CD14-positive monocyte (primary cell): ENCODE measurements around the gene MUC5B. TPM values are rescaled to one million over a fixed set of nuclear protein-coding genes. Genes with fewer than 3 reads are reported as not detected.
A peak's percentile ranks its signal among the peaks of the same experiment; 100 is the strongest.

Source experiments
- DNase-seq, 3 donors: peaks; one replicate each; pipeline ENCODE4 v3.0.0-alpha.2; 2011 to 2022
- H2AFZ ChIP-seq: 2 replicates; pipeline ENCODE4 v1.6.0; 2012; ENCODE audit warnings: mild to moderate bottlenecking, low read depth, low read length, inconsistent platforms; ENCODE audit not compliant: insufficient read depth, poor library complexity, severe bottlenecking
- H3K27ac ChIP-seq, 2 donors: 1 replicate in 1 of 2; 2 replicates in 1 of 2; pipeline ENCODE4 v1.5.1; 2012 to 2013; ENCODE audit warnings: low read length in 2 of 2, control low read depth in 1 of 2, inconsistent platforms in 1 of 2, low read depth in 1 of 2, mild to moderate bottlenecking in 1 of 2
- H3K27me3 ChIP-seq, 2 donors: one replicate each; pipeline versions ENCODE4 v1.6.0 to v1.6.1; 2011 to 2013; ENCODE audit warnings: low read length in 2 of 2; ENCODE audit not compliant: control insufficient read depth in 2 of 2, insufficient read depth in 2 of 2
- H3K36me3 ChIP-seq, 2 donors: replicated peaks in 1 of 2; 1 replicate in 1 of 2; 2 replicates in 1 of 2; pipeline versions ENCODE4 v1.5.1 to v1.6.1; 2012 to 2013; ENCODE audit warnings: low read length in 2 of 2, control low read depth in 1 of 2, inconsistent platforms in 1 of 2, mild to moderate bottlenecking in 1 of 2; ENCODE audit not compliant: insufficient read depth in 2 of 2, control insufficient read depth in 1 of 2
- H3K4me1 ChIP-seq, 2 donors: 1 replicate in 1 of 2; 2 replicates in 1 of 2; pipeline versions ENCODE4 v1.5.1 to v1.6.1; 2012 to 2013; ENCODE audit warnings: low read length in 2 of 2, control low read depth in 1 of 2, inconsistent platforms in 1 of 2, mild to moderate bottlenecking in 1 of 2, moderate library complexity in 1 of 2; ENCODE audit not compliant: insufficient read depth in 2 of 2, control insufficient read depth in 1 of 2
- H3K4me2 ChIP-seq: replicated peaks from 2 replicates; pipeline ENCODE3; 2012; ENCODE audit warnings: low read length, moderate library complexity, mild to moderate bottlenecking; ENCODE audit not compliant: poor library complexity, severe bottlenecking; ENCODE audit errors: extremely low read depth
- H3K4me3 ChIP-seq, 3 experiments: fragments of 200-600 bp in 1 of 3; sonication (generic) in 1 of 3; replicated peaks in 1 of 3; 1 replicate in 2 of 3; 2 replicates in 1 of 3; pipeline ENCODE4 v1.5.1; 2011 to 2013; ENCODE audit warnings: low read length in 3 of 3, mild to moderate bottlenecking in 3 of 3, control low read depth in 2 of 3, low read depth in 2 of 3, inconsistent platforms in 1 of 3, moderate library complexity in 1 of 3
- H3K79me2 ChIP-seq: 2 replicates; pipeline ENCODE4 v1.6.0; 2012; ENCODE audit warnings: mild to moderate bottlenecking, control low read depth, inconsistent platforms, low read length, moderate library complexity; ENCODE audit not compliant: insufficient read depth
- H3K9ac ChIP-seq: 2 replicates; pipeline ENCODE4 v1.6.0; 2017; ENCODE audit warnings: low read length, mild to moderate bottlenecking; ENCODE audit not compliant: insufficient read depth, poor library complexity, severe bottlenecking
- H3K9me3 ChIP-seq, 2 donors: replicated peaks in 1 of 2; 1 replicate in 1 of 2; 2 replicates in 1 of 2; pipeline versions ENCODE4 v1.5.1 to v1.6.1; 2012 to 2013; ENCODE audit warnings: low read length in 2 of 2, control low read depth in 1 of 2; ENCODE audit not compliant: control insufficient read depth in 1 of 2, insufficient read depth in 1 of 2
- H4K20me1 ChIP-seq: 2 replicates; pipeline ENCODE4 v1.6.0; 2012; ENCODE audit warnings: mild to moderate bottlenecking, low read length, control low read depth, moderate library complexity; ENCODE audit not compliant: insufficient read depth
- H3K27ac Mint-ChIP-seq, 7 donors: one replicate each; pipeline ENCODE4 v1.8.0; 2020; ENCODE audit warnings: mild to moderate bottlenecking in 7 of 7, mixed read lengths in 7 of 7, moderate library complexity in 6 of 7, inconsistent platforms in 2 of 7
- H3K27me3 Mint-ChIP-seq, 3 donors: one replicate each; pipeline ENCODE4 v1.8.0; 2021 to 2022; ENCODE audit warnings: low read depth in 3 of 3, mild to moderate bottlenecking in 3 of 3, mixed read lengths in 3 of 3, moderate library complexity in 3 of 3, inconsistent platforms in 1 of 3
- H3K36me3 Mint-ChIP-seq, 2 donors: one replicate each; pipeline ENCODE4 v1.8.0; 2020; ENCODE audit warnings: mixed read lengths in 2 of 2, inconsistent platforms in 1 of 2, mild to moderate bottlenecking in 1 of 2
- H3K4me1 Mint-ChIP-seq: one replicate; pipeline ENCODE4 v1.8.0; 2020; ENCODE audit warnings: mild to moderate bottlenecking, mixed read lengths
- H3K4me3 Mint-ChIP-seq, 2 donors: one replicate each; pipeline ENCODE4 v1.8.0; 2020; ENCODE audit warnings: mild to moderate bottlenecking in 2 of 2, mixed read lengths in 2 of 2, moderate library complexity in 1 of 2
- H3K9me3 Mint-ChIP-seq, 7 donors: one replicate each; pipeline ENCODE4 v1.8.0; 2020 to 2022; ENCODE audit warnings: mixed read lengths in 7 of 7, mild to moderate bottlenecking in 6 of 7, moderate library complexity in 6 of 7, inconsistent platforms in 2 of 7
- CTCF ChIP-seq: fragments of 200-600 bp; IDR thresholded peaks from one replicate; pipeline ENCODE4 v1.8.0; 2022; ENCODE audit warnings: antibody characterized with exemption, mild to moderate bottlenecking
- WGBS: methylation state at CpG from one replicate; pipeline ENCODE4 v1.1.5; 2013; ENCODE audit warnings: missing lambda C conversion rate; ENCODE audit not compliant: insufficient coverage; 5-methylcytosine and 5-hydroxymethylcytosine counted together
- intact Hi-C, 2 donors: fragments of 100-400 bp; cut with micrococcal nuclease; formaldehyde crosslinking; loops; one replicate each; pipeline versions ENCODE4 v1.15.0 to v1.15.1; 2023
- polyA plus RNA-seq, 3 donors: library from polyadenylated mRNA; depleted of rRNA in 1 of 3; unstranded in 2 of 3; stranded (reverse) in 1 of 3; fragments of 300-500 nt in 2 of 3; fragments of >200 nt in 1 of 3; fragmentation: Illumina TruSeq in 2 of 3; gene quantifications; 1 replicate in 2 of 3; 2 replicates in 1 of 3; pipeline ENCODE4 v1.2.3, GENCODE V29; 2012 to 2021

MUC5B gene
- polyA plus RNA-seq, 3 donors = not detected

- no peak overlapping the region for H3K27ac ChIP-seq
- H3K4me2 ChIP-seq = no peak overlapping the region
- peaks cover 67% of the 10 kb centered on the region for H3K4me1 Mint-ChIP-seq
- peaks cover 24 to 56% of the 10 kb centered on the region in 2 donors for H3K4me1 ChIP-seq
- 97% methylated on average over 20 of the region's 28 CpGs for WGBS
- peaks cover 40 to 68% of the 10 kb centered on the region in 2 donors for H3K36me3 Mint-ChIP-seq
- no peak for TF ChIP-seq CTCF
- H3K27ac Mint-ChIP-seq = peak overlapping the region in 3 of 7 donors; percentile 25 to 53 (median 45)
- no peaks in the 10 kb centered on the region for H3K27me3 Mint-ChIP-seq
- H2AFZ ChIP-seq = no peak overlapping the region
- peaks cover 31 to 50% of the 10 kb centered on the region in 2 donors for H3K36me3 ChIP-seq
- no peak overlapping the region for H3K4me3 Mint-ChIP-seq
- H3K9ac ChIP-seq = no peak overlapping the region
- H4K20me1 ChIP-seq = peaks cover 100% of the 10 kb centered on the region
- no peaks in the 10 kb centered on the region for H3K9me3 Mint-ChIP-seq
- DNase-seq = no peak
- intact Hi-C loops = loop anchor here in 1 of 2 donors (5.0 kb wide), 1 partner anchor 33 kb away; no protein-coding TSS in a partner anchor
- H3K79me2 ChIP-seq = peaks cover 97% of the 10 kb centered on the region
- H3K9me3 ChIP-seq = no peaks in the 10 kb centered on the region
- no peak overlapping the region for H3K4me3 ChIP-seq
- no peaks in the 10 kb centered on the region for H3K27me3 ChIP-seq
Measured at GRCh38 chr11:1300569-1301187, 77.8 kb downstream of the MUC5B start.

- H3K4me1 ChIP-seq = peaks cover 27 to 59% of the 10 kb centered on the region in 2 donors
- H3K9me3 ChIP-seq = no peaks in the 10 kb centered on the region
- Mint-ChIP-seq H3K27ac (peak overlapping the region in 6 of 7 donors; percentile 10 to 78 (median 60)), H3K9me3 (no peaks in the 10 kb centered on the region), H3K4me1 (peaks cover 70% of the 10 kb centered on the region), H3K36me3 (peaks cover 38 to 68% of the 10 kb centered on the region in 2 donors), H3K4me3 (no peak overlapping the region), H3K27me3 (no peaks in the 10 kb centered on the region)
- H3K9ac ChIP-seq = no peak overlapping the region
- WGBS = 86% methylated on average over 14 of the region's 22 CpGs
- H3K4me2 ChIP-seq = no peak overlapping the region
- H3K27ac ChIP-seq = peak overlapping the region in 1 of 2 donors; percentile 22
- no peak overlapping the region for H2AFZ ChIP-seq
- H4K20me1 ChIP-seq = peaks cover 100% of the 10 kb centered on the region
- intact Hi-C loops = loop anchor here in 1 of 2 donors (5.0 kb wide), 1 partner anchor 34 kb away; no protein-coding TSS in a partner anchor
- H3K36me3 ChIP-seq = peaks cover 29 to 50% of the 10 kb centered on the region in 2 donors
- H3K79me2 ChIP-seq = peaks cover 97% of the 10 kb centered on the region
- H3K27me3 ChIP-seq = no peaks in the 10 kb centered on the region
- no peak for TF ChIP-seq CTCF
- DNase-seq = no peak
- H3K4me3 ChIP-seq = no peak overlapping the region
Measured at GRCh38 chr11:1301220-1302000, 78.5 kb downstream of the MUC5B start.
